Measurements from ENCODE around the gene HDAC10. TPM values are rescaled to one million over a fixed set of nuclear protein-coding genes. Genes with fewer than 3 reads are reported as not detected.

The HDAC10 gene
- total RNA-seq, 1 experiment from 2014 or later: 71.3 TPM

GRCh38 chr22:50272044-50272802 is 21.2 kb upstream of the HDAC10 start:
- ATAC-seq: peak; percentile 13
- Histone ChIP-seq H3K27ac (ENCODE audit: low read length) (peak overlapping the region; percentile 54; the same call in 1 of the 2 replicates), H3K27me3 (ENCODE audit: control insufficient read depth, insufficient read depth, low read length) (no peaks in the 10 kb centered on the region), H3K9me3 (ENCODE audit: control insufficient read depth, insufficient read depth, low read depth, low read length) (no peaks in the 10 kb centered on the region), H3K36me3 (ENCODE audit: control insufficient read depth, insufficient read depth, low read length) (no peaks in the 10 kb centered on the region), H3K4me3 (ENCODE audit: low read depth in 2 of 2, low read length in 2 of 2) (peak overlapping the region in 1 of 2 experiments; percentile 8; a peak in 1 of 4 replicates), H3K4me1 (ENCODE audit: control insufficient read depth, insufficient read depth, low read length) (peaks cover 23% of the 10 kb centered on the region)
- ChIA-PET POLR2A (interaction anchor here (0.6 kb wide), 1 partner anchor 42 kb away, joined by 6 read pairs; no protein-coding TSS in a partner anchor), CTCF (interaction anchor here (0.7 to 1.0 kb wide), 4 partner anchors 9 to 59 kb away, joined by 3 to 6 read pairs (median 4); no protein-coding TSS in a partner anchor)
- in situ Hi-C loops (cut with HindIII; ENCODE audit: low pct_unique_long_range_greater_than_20kb, low sequenced_read_pairs) (no loop called here), intact Hi-C loops (cut with micrococcal nuclease; ENCODE audit: unreplicated experiment) (loop anchor here (5.0 kb wide), 1 partner anchor 70 kb away; the partner anchor contains the start of gene PPP6R2)
- TF ChIP-seq TCF7L2 (IDR thresholded peaks at IDR 0.05; ENCODE audit: low read depth, low read length) (no peak), REST (IDR thresholded peaks at IDR 0.05; ENCODE audit: insufficient read depth in 1 of 2, low read depth in 2 of 2, low read length in 1 of 2) (no peak), SIN3A (IDR thresholded peaks at IDR 0.05; ENCODE audit: borderline replicate concordance, insufficient read depth, low read depth, low read length) (no peak), CTCF (IDR thresholded peaks at IDR 0.05) (no peak), POLR2AphosphoS5 (IDR thresholded peaks at IDR 0.05; ENCODE audit: low read depth, low read length) (no peak)
- no TSS peak for BruUV-seq (replicated peaks)
- DNase-seq (ENCODE audit: low read depth, low spot score): no peak

- ChIA-PET POLR2A (interaction anchor here (0.5 to 0.6 kb wide), 2 partner anchors 21 to 52 kb away, joined by 8 to 9 read pairs; no protein-coding TSS in a partner anchor), CTCF (interaction anchor here (0.6 to 0.9 kb wide), 4 partner anchors 8 to 225 kb away, joined by 3 to 10 read pairs (median 4); no protein-coding TSS in a partner anchor)
- H3K27ac ChIP-seq (ENCODE audit: low read length): peak overlapping the region; percentile 70
- intact Hi-C loops (cut with micrococcal nuclease; ENCODE audit: unreplicated experiment): loop anchor here (5.0 kb wide), 1 partner anchor 71 kb away; the partner anchor contains the start of gene PPP6R2
- H3K4me1 ChIP-seq (ENCODE audit: control insufficient read depth, insufficient read depth, low read length): peaks cover 23% of the 10 kb centered on the region
- H3K4me3 ChIP-seq (ENCODE audit: low read depth in 2 of 2, low read length in 2 of 2): peak overlapping the region; percentile 56 to 59
- no peaks in the 10 kb centered on the region for H3K9me3 ChIP-seq (ENCODE audit: control insufficient read depth, insufficient read depth, low read depth, low read length)
- TF ChIP-seq REST (IDR thresholded peaks at IDR 0.05; ENCODE audit: insufficient read depth in 1 of 2, low read depth in 2 of 2, low read length in 1 of 2) (0 out of 4 replicates have a peak, but pooled peaks of 1 of the 2 experiments have one; percentile 11), TCF7L2 (IDR thresholded peaks at IDR 0.05; ENCODE audit: low read depth, low read length) (no peak), POLR2AphosphoS5 (IDR thresholded peaks at IDR 0.05; ENCODE audit: low read depth, low read length) (0 out of 2 replicates have a peak, but pooled peaks have one; percentile 39), SIN3A (IDR thresholded peaks at IDR 0.05; ENCODE audit: borderline replicate concordance, insufficient read depth, low read depth, low read length) (no peak), CTCF (IDR thresholded peaks at IDR 0.05) (no peak; the same call in 1 of the 2 replicates)
- ATAC-seq (peak; percentile 57), DNase-seq (ENCODE audit: low read depth, low spot score) (no peak)
- in situ Hi-C loops (cut with HindIII; ENCODE audit: low pct_unique_long_range_greater_than_20kb, low sequenced_read_pairs): no loop called here
- no peaks in the 10 kb centered on the region for H3K36me3 ChIP-seq (ENCODE audit: control insufficient read depth, insufficient read depth, low read length)
- no TSS peak for BruUV-seq (replicated peaks)
- H3K27me3 ChIP-seq (ENCODE audit: control insufficient read depth, insufficient read depth, low read length): no peaks in the 10 kb centered on the region
Measured at GRCh38 chr22:50271519-50271970, 20.5 kb upstream of the HDAC10 start.
